Colonic mucosa (tissue), 4 donors: ENCODE measurements around the gene GRID1. TPM values are rescaled to one million over a fixed set of nuclear protein-coding genes. Genes with fewer than 3 reads are reported as not detected.

Experiments
- DNase-seq: peaks from one replicate; pipeline ENCODE4 v3.0.0-alpha.2; 2020
- H3K27ac ChIP-seq: fragments of 200-600 bp; one replicate; pipeline ENCODE4 v1.8.0; 2021
- H3K27me3 ChIP-seq: fragments of 200-600 bp; one replicate; pipeline ENCODE4 v1.8.0; 2021
- H3K36me3 ChIP-seq: fragments of 200-600 bp; one replicate; pipeline ENCODE4 v1.8.0; 2021
- H3K4me1 ChIP-seq: fragments of 200-600 bp; one replicate; pipeline ENCODE4 v1.8.0; 2021; ENCODE audit warnings: mild to moderate bottlenecking
- H3K4me3 ChIP-seq: fragments of 200-600 bp; one replicate; pipeline ENCODE4 v1.8.0; 2021
- H3K9ac ChIP-seq, 2 donors: one replicate each; pipeline ENCODE4 v1.7.0; 2013; ENCODE audit warnings: control low read depth in 2 of 2, low read depth in 2 of 2, low read length in 2 of 2
- H3K9me3 ChIP-seq: fragments of 200-600 bp; one replicate; pipeline ENCODE4 v1.8.0; 2021
- CTCF ChIP-seq: fragments of 200-600 bp; IDR thresholded peaks from one replicate; pipeline ENCODE4 v1.8.0; 2022; ENCODE audit warnings: antibody characterized with exemption, mild to moderate bottlenecking
- intact Hi-C: fragments of 100-400 bp; cut with DNase I; formaldehyde crosslinking; loops from one replicate; pipeline ENCODE4 v1.14.1; 2022
- total RNA-seq, 2 donors: library from RNA; stranded (reverse); fragmentation: NEBNext Ultra II Directional in 1 of 2; extraction: Animal tissue kit (Norgen Biotek cat#: 25700) in 1 of 2; gene quantifications; one replicate each; pipeline ENCODE4 v1.2.1, GENCODE V29; 2021
- donor health status: healthy.
- donor health status: DM: no; HTN: no; CAD: no.
- donor health status: DM: no; HTN: no; CAD: no.

GRID1 gene
- total RNA-seq, 2 donors from 2014 or later = 0.30 to 0.37 TPM

DNA sequence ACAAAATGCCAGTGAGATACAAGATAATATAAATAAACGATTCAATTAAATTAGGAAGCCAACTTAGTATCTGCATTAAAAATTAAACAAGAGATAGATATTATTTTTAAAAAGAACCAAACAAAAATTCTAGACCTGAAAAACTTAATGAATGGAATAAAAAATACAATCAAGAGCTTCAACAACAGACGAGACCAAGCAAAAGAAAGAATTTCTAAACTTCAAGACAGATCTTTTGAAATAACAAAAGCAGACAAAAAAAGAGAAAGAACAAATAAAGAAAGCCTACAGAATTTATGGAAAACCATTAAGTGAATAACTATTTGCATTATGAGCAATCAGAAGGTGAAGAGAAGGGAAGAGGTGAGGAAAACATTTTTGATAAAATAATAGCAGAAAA is 555.2 kb downstream of the GRID1 start:
- intact Hi-C loops = no loop called here
- no peak overlapping the region for H3K4me3 ChIP-seq
- no peak for DNase-seq
- TF ChIP-seq CTCF = no peak
- H3K9me3 ChIP-seq = no peaks in the 10 kb centered on the region
- H3K9ac ChIP-seq = no peak overlapping the region
- no peaks in the 10 kb centered on the region for H3K27me3 ChIP-seq
- no peaks in the 10 kb centered on the region for H3K36me3 ChIP-seq
- H3K4me1 ChIP-seq = no peaks in the 10 kb centered on the region
- H3K27ac ChIP-seq = no peak overlapping the region

DNA sequence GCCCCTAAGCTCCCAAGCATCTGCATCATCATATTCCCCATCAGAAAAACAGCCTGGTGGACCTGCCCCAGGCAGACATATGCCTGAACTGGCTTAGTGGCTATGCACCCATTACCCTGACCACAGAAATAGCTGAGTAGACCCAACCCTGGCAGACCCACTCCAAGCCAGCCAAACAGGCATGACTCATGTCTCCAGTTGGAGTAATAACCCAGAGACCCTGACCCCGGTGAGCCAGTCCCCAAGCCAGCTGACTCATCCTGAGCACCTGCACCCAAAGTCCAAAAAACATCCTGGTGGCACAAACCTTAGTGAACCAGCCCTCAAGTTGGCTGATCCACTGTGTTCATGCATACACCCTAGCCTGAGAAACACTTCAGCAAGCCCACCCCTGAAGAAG is 555.9 kb downstream of the GRID1 start:
- Histone ChIP-seq H3K9me3 (no peaks in the 10 kb centered on the region), H3K4me3 (no peak overlapping the region), H3K27ac (no peak overlapping the region), H3K9ac (no peak overlapping the region), H3K27me3 (no peaks in the 10 kb centered on the region), H3K4me1 (no peaks in the 10 kb centered on the region), H3K36me3 (no peaks in the 10 kb centered on the region)
- intact Hi-C loops = no loop called here
- TF ChIP-seq CTCF = no peak
- no peak for DNase-seq

- no peak for TF ChIP-seq CTCF
- H3K9ac ChIP-seq = no peak overlapping the region
- no peaks in the 10 kb centered on the region for H3K9me3 ChIP-seq
- no peaks in the 10 kb centered on the region for H3K4me1 ChIP-seq
- no peaks in the 10 kb centered on the region for H3K27me3 ChIP-seq
- no peak overlapping the region for H3K4me3 ChIP-seq
- H3K27ac ChIP-seq = no peak overlapping the region
- H3K36me3 ChIP-seq = no peaks in the 10 kb centered on the region
- intact Hi-C loops = no loop called here
- DNase-seq = no peak
Observed at GRCh38 chr10:85795460-85795859, 571.1 kb downstream of the GRID1 start.

GRCh38 chr10:85794553-85794952 is 572.0 kb downstream of the GRID1 start:
- Histone ChIP-seq H3K4me3 (no peak overlapping the region), H3K4me1 (no peaks in the 10 kb centered on the region), H3K27me3 (no peaks in the 10 kb centered on the region), H3K27ac (no peak overlapping the region), H3K36me3 (no peaks in the 10 kb centered on the region), H3K9me3 (no peaks in the 10 kb centered on the region), H3K9ac (no peak overlapping the region)
- intact Hi-C loops = no loop called here
- TF ChIP-seq CTCF = no peak
- no peak for DNase-seq

DNA sequence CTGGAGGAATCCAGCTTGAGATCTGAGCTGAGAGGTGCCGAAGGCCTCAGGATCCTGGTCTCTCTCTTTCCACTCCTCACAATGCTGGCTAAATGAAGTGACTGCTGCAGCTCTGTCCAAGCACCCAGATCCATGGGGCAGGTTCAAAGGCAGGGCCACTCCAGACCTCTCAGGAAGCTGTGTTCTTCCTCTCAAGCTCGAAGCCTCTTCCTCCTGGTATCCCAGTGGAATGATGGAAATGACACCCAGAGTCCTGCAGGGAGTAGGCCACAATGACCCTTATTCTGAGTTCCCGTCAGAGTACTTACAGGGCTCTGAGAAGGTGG is 574.1 kb downstream of the GRID1 start:
- no peak for TF ChIP-seq CTCF
- H3K27ac ChIP-seq = no peak overlapping the region
- intact Hi-C loops = no loop called here
- no peaks in the 10 kb centered on the region for H3K27me3 ChIP-seq
- no peak for DNase-seq
- no peaks in the 10 kb centered on the region for H3K36me3 ChIP-seq
- no peaks in the 10 kb centered on the region for H3K4me1 ChIP-seq
- no peak overlapping the region for H3K9ac ChIP-seq
- H3K4me3 ChIP-seq = no peak overlapping the region
- H3K9me3 ChIP-seq = no peaks in the 10 kb centered on the region
